ENCODE data around the gene HOXD12. TPM values are rescaled to one million over a fixed set of nuclear protein-coding genes. Genes with fewer than 3 reads are reported as not detected.

HOXD12 gene
- polyA plus RNA-seq, 1 experiment = not detected

DNA sequence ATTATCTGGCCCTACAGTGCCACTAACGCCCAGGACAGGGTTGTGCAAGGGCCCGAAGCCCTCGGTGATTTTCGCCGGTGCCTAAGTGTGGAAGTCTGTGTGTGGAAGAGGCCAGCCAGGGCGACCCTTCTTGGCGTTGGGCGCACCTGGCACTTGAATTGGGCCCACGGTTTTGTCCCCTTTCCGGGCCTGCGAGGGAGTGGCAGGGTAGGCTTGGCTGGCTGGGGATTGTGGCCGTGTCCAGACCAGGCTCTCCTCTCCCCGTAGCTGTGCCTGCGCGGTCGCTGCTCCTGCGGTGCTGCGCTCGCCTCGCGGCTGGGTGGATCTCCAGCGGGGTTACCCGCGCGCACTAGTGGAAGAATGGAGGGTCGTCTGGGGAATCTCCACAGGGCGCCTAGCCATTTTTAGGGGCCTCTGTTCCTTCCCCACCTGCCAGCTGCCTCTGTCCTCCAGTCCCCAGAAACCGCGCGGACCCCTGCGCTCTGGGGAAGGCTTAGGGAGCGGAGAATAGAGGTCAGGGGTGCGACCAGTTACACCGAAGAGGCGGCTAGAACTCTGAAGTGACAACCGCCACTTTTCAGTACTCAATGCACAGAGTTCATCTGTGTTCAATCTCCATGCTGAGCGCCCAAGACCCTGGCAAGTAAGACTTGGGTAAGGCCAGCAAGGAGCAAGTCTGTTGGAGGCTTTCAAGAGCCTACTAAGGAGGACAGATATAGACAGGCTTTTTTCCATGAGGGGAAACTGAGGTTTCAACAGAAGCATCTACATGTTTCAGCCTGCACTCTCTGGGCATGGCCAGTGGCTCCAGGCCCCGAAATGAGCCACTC lies 31.8 kb upstream of the HOXD12 start:
- Histone ChIP-seq H3K36me3 (ENCODE audit: control insufficient read depth, insufficient read depth, low read length) (no peaks in the 10 kb centered on the region), H3K27me3 (ENCODE audit: control insufficient read depth, insufficient read depth, low read length) (no peaks in the 10 kb centered on the region), H3K4me3 (ENCODE audit: low read depth, low read length) (no peak overlapping the region)
- TF ChIP-seq, protein P1, sequence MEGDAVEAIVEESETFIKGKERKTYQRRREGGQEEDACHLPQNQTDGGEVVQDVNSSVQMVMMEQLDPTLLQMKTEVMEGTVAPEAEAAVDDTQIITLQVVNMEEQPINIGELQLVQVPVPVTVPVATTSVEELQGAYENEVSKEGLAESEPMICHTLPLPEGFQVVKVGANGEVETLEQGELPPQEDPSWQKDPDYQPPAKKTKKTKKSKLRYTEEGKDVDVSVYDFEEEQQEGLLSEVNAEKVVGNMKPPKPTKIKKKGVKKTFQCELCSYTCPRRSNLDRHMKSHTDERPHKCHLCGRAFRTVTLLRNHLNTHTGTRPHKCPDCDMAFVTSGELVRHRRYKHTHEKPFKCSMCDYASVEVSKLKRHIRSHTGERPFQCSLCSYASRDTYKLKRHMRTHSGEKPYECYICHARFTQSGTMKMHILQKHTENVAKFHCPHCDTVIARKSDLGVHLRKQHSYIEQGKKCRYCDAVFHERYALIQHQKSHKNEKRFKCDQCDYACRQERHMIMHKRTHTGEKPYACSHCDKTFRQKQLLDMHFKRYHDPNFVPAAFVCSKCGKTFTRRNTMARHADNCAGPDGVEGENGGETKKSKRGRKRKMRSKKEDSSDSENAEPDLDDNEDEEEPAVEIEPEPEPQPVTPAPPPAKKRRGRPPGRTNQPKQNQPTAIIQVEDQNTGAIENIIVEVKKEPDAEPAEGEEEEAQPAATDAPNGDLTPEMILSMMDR (IDR thresholded peaks at IDR 0.05; ENCODE audit: insufficient read depth, low read depth, low read length) = no peak
- ChIA-PET CTCF (no interaction called here), POLR2A (no interaction called here)
- no peak for DNase-seq (ENCODE audit: low read depth)

GRCh38 chr2:176068419-176068832 lies 31.2 kb upstream of the HOXD12 start:
- no peaks in the 10 kb centered on the region for H3K27me3 ChIP-seq (ENCODE audit: control insufficient read depth, insufficient read depth, low read length)
- POLR2A ChIA-PET = no interaction called here
- DNase-seq (ENCODE audit: low read depth) = no peak
- CTCF ChIA-PET = no interaction called here
- TF ChIP-seq, protein P1 (IDR thresholded peaks at IDR 0.05; ENCODE audit: insufficient read depth, low read depth, low read length) = no peak
- no peak overlapping the region for H3K4me3 ChIP-seq (ENCODE audit: low read depth, low read length)
- H3K36me3 ChIP-seq (ENCODE audit: control insufficient read depth, insufficient read depth, low read length) = no peaks in the 10 kb centered on the region

- ChIA-PET POLR2A (no interaction called here), CTCF (interaction anchor here (0.9 to 1.2 kb wide), 2 partner anchors 8 to 11 kb away, joined by 3 to 4 read pairs; no protein-coding TSS in a partner anchor)
- Histone ChIP-seq H3K27me3 (ENCODE audit: control insufficient read depth, insufficient read depth, low read length) (peaks cover 8% of the 10 kb centered on the region), H3K4me3 (ENCODE audit: low read depth, low read length) (no peak overlapping the region), H3K36me3 (ENCODE audit: control insufficient read depth, insufficient read depth, low read length) (no peaks in the 10 kb centered on the region)
- DNase-seq (ENCODE audit: low read depth) = no peak
- TF ChIP-seq, protein P1 (IDR thresholded peaks at IDR 0.05; ENCODE audit: insufficient read depth, low read depth, low read length) = no peak
These were observed 28.0 kb upstream of the HOXD12 start for GRCh38 chr2:176071330-176072291.

DNA sequence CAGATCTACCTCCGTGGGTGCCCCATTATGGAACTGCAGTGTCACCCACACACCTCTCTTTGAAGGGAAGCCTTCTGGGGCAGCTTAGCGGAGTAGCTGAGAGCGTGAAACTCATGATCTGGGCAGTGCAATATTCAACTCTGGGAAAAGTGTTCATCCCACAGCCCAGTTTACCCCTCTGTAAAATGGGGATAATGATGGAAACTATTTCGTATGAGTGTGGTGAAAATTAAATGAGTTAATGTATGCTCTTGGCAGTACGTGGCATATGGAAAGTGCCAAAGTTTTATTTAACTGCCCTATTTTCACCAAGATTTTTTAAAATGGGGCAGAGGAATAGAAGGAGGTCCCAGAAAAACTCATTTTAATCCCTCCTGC lies 27.3 kb upstream of the HOXD12 start:
- ChIA-PET CTCF (interaction anchor here (0.9 kb wide), 1 partner anchor 10 kb away, joined by 3 read pairs; no protein-coding TSS in a partner anchor), POLR2A (no interaction called here)
- no peak for DNase-seq (ENCODE audit: low read depth)
- no peak overlapping the region for H3K4me3 ChIP-seq (ENCODE audit: low read depth, low read length)
- TF ChIP-seq, protein P1 (IDR thresholded peaks at IDR 0.05; ENCODE audit: insufficient read depth, low read depth, low read length) = no peak
- no peaks in the 10 kb centered on the region for H3K36me3 ChIP-seq (ENCODE audit: control insufficient read depth, insufficient read depth, low read length)
- H3K27me3 ChIP-seq (ENCODE audit: control insufficient read depth, insufficient read depth, low read length) = peaks cover 8% of the 10 kb centered on the region
